ENCODE data around the gene SLC13A3. TPM values are rescaled to one million over a fixed set of nuclear protein-coding genes. Genes with fewer than 3 reads are reported as not detected.

Gene SLC13A3
- total RNA-seq, 2 experiments from 2014 or later = 0.19 TPM; not detected in 1

DNA sequence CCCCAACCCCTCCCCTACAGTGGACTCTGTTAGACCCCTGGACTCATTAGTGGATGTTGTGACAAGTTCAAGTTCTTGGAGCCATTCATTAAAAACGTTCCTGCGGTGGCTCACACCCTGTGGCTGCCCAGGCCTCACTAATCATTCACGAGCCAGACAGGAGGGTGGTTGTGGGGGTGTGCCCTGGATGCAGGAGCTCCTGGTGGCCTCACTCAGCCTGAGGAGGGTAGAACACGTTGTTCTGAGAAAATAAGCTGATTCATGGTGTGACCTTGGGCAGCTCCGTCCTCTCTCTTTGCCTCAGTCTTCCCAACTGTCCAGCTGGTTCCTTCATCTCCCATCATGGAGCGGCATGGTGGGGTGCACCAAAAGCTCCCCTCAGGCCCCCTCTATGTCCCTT lies 16.7 kb downstream of the SLC13A3 start:
- peaks cover 2% of the 10 kb centered on the region for H3K9me3 Mint-ChIP-seq (ENCODE audit: low read depth)
- CTCF ChIA-PET = no interaction called here
- no peak for ATAC-seq
- no peak overlapping the region for H3K4me3 Mint-ChIP-seq
- H3K27me3 Mint-ChIP-seq = peaks cover 41% of the 10 kb centered on the region
- peaks cover 3% of the 10 kb centered on the region for H3K36me3 Mint-ChIP-seq
- DNase-seq = no peak
- peaks cover 13% of the 10 kb centered on the region for H3K4me1 Mint-ChIP-seq
- no peak overlapping the region for H3K27ac Mint-ChIP-seq

DNA sequence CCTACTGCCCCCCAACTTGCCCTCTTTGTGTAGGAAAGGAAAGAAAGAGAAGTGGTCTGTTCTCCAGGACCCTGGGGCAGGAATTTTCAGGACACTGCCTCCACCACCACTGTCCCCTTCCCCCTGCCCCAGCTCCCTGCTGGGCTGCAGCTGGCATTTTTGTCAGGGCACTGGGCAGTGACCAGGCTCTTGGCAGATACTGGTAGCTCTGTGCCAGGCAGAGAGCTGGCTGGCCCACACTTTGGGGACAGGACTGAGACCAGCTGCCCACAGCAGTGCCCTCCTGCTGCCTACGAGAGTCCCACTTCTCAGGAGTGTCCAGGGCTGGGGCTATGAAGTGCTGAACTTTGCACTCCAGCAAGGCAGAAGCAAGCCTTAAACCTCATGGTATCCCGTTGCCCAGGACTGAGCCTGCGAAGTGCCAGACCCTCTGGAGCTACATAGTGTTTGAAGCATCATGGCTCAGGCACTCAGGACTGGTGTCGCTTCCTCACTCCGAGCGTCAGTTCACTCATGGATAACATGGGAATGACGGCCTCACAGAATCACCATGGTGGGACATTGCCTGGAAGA lies 19.3 kb downstream of the SLC13A3 start:
- H3K4me1 Mint-ChIP-seq = peaks cover 13% of the 10 kb centered on the region
- CTCF ChIA-PET = interaction anchor here (1.1 to 2.8 kb wide), 2 partner anchors 70 to 87 kb away, joined by 3 to 11 read pairs; no protein-coding TSS in a partner anchor
- no peak for DNase-seq
- H3K27me3 Mint-ChIP-seq = peaks cover 65% of the 10 kb centered on the region
- no peak overlapping the region for H3K4me3 Mint-ChIP-seq
- H3K27ac Mint-ChIP-seq = no peak overlapping the region
- ATAC-seq = no peak
- peaks cover 4% of the 10 kb centered on the region for H3K9me3 Mint-ChIP-seq (ENCODE audit: low read depth)
- peaks cover 5% of the 10 kb centered on the region for H3K36me3 Mint-ChIP-seq

GRCh38 chr20:46631212-46631869 lies 19.9 kb downstream of the SLC13A3 start:
- Mint-ChIP-seq H3K9me3 (ENCODE audit: low read depth) (peaks cover 4% of the 10 kb centered on the region), H3K4me3 (no peak overlapping the region), H3K27me3 (peaks cover 71% of the 10 kb centered on the region), H3K36me3 (peaks cover 5% of the 10 kb centered on the region), H3K4me1 (peaks cover 13% of the 10 kb centered on the region), H3K27ac (no peak overlapping the region)
- DNase-seq = peak; percentile 60
- CTCF ChIA-PET = interaction anchor here (1.1 to 2.8 kb wide), 2 partner anchors 70 to 87 kb away, joined by 3 to 11 read pairs; no protein-coding TSS in a partner anchor
- ATAC-seq = peak; percentile 78

DNA sequence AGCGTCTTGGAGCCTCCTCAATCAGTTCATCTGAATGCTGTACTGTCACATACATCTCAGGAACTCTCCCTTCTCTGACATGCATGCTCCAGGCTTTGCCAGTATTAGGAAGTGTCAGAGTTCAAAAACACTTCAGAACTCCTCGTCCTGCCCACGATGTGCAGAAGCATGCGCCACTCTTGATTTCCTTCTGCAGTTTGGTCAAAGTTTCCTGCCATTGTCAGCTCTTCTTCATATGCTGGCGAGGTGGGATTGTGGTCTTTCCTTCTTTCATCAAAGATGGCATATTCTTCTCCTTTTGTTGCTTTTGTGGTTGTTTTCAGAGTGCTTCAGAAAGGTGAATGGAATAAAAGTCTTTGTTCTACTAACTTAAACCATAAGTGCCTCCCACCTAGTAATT lies 21.0 kb downstream of the SLC13A3 start:
- Mint-ChIP-seq H3K27ac (no peak overlapping the region), H3K27me3 (peaks cover 71% of the 10 kb centered on the region), H3K9me3 (ENCODE audit: low read depth) (peaks cover 4% of the 10 kb centered on the region), H3K4me1 (peaks cover 10% of the 10 kb centered on the region), H3K36me3 (peaks cover 5% of the 10 kb centered on the region), H3K4me3 (no peak overlapping the region)
- ATAC-seq = no peak
- no peak for DNase-seq
- CTCF ChIA-PET = interaction anchor here (2.8 kb wide), 1 partner anchor 86 kb away, joined by 11 read pairs; no protein-coding TSS in a partner anchor

DNA sequence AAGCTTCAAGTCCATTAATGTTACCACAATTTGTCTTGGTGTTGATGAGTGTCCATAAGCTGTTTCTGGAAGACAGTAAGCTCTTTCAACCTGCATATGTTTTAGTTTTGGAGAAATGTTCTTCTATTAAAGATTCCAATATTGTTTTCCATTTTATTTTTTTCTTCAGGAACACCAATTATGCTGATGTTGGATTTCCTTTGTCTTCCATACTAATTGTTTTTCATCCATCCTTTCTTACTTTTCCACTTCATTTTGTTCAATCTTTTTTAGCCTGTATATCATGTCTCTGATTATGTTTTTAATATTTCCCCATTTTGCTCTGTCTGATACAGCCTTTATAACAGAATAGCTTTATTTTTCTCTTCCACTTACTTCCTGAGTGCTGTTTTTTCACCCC lies 21.9 kb downstream of the SLC13A3 start:
- H3K27me3 Mint-ChIP-seq = peaks cover 73% of the 10 kb centered on the region
- DNase-seq = no peak
- no peak overlapping the region for H3K27ac Mint-ChIP-seq
- no peak overlapping the region for H3K4me3 Mint-ChIP-seq
- H3K4me1 Mint-ChIP-seq = peaks cover 10% of the 10 kb centered on the region
- CTCF ChIA-PET = interaction anchor here (1.0 kb wide), 1 partner anchor 20 kb away, joined by 3 read pairs; no protein-coding TSS in a partner anchor
- peaks cover 5% of the 10 kb centered on the region for H3K36me3 Mint-ChIP-seq
- H3K9me3 Mint-ChIP-seq (ENCODE audit: low read depth) = peaks cover 5% of the 10 kb centered on the region
- no peak for ATAC-seq

GRCh38 chr20:46627234-46627633 lies 24.0 kb downstream of the SLC13A3 start:
- ATAC-seq (no peak), DNase-seq (no peak)
- CTCF ChIA-PET = interaction anchor here (1.0 kb wide), 1 partner anchor 9 kb away, joined by 3 read pairs; no protein-coding TSS in a partner anchor
- Mint-ChIP-seq H3K4me1 (peaks cover 10% of the 10 kb centered on the region), H3K4me3 (no peak overlapping the region), H3K36me3 (peaks cover 5% of the 10 kb centered on the region), H3K27ac (no peak overlapping the region), H3K9me3 (ENCODE audit: low read depth) (peaks cover 12% of the 10 kb centered on the region), H3K27me3 (peaks cover 86% of the 10 kb centered on the region)

- H3K4me3 Mint-ChIP-seq = no peak overlapping the region
- CTCF ChIA-PET = interaction anchor here (1.0 kb wide), 1 partner anchor 9 kb away, joined by 3 read pairs; no protein-coding TSS in a partner anchor
- no peak overlapping the region for H3K27ac Mint-ChIP-seq
- peaks cover 12% of the 10 kb centered on the region for H3K9me3 Mint-ChIP-seq (ENCODE audit: low read depth)
- H3K4me1 Mint-ChIP-seq = peaks cover 10% of the 10 kb centered on the region
- DNase-seq = no peak
- peaks cover 5% of the 10 kb centered on the region for H3K36me3 Mint-ChIP-seq
- ATAC-seq = no peak
- H3K27me3 Mint-ChIP-seq = peaks cover 89% of the 10 kb centered on the region
Measured at GRCh38 chr20:46626758-46627157, 24.5 kb downstream of the SLC13A3 start.

DNA sequence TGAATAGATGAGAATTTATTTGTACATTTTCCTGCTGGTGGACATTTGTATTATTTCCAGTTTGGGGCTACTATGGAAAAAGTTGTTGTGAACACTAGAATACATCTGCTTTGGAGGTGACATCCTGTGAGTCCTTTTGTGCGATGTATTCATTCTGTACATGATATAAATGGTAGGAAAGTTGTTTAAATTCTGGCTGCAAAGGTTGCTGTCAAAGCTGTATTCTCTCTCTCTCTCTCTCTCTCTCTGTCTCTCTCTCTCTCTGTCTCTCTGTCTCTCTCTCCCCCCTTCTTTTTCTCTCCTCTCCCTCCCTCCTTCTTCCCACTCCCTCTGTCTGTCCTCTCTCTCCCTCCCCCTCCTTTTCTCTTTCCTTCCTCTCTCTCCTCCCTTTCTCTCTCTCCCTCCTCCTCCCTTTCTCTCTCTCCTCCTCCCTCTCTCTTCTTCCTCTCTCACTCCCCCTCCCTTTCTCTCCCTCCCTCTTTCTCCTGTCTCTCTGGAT lies 25.3 kb downstream of the SLC13A3 start:
- DNase-seq (no peak), ATAC-seq (no peak)
- H3K4me3 Mint-ChIP-seq = no peak overlapping the region
- H3K27ac Mint-ChIP-seq = no peak overlapping the region
- H3K4me1 Mint-ChIP-seq = peaks cover 3% of the 10 kb centered on the region
- peaks cover 12% of the 10 kb centered on the region for H3K9me3 Mint-ChIP-seq (ENCODE audit: low read depth)
- peaks cover 5% of the 10 kb centered on the region for H3K36me3 Mint-ChIP-seq
- peaks cover 95% of the 10 kb centered on the region for H3K27me3 Mint-ChIP-seq
- CTCF ChIA-PET = interaction anchor here (0.6 kb wide), 1 partner anchor 60 kb away, joined by 3 read pairs; no protein-coding TSS in a partner anchor

- no peak overlapping the region for H3K27ac Mint-ChIP-seq
- H3K36me3 Mint-ChIP-seq = peaks cover 3% of the 10 kb centered on the region
- CTCF ChIA-PET = interaction anchor here (0.8 kb wide), 1 partner anchor 52 kb away, joined by 3 read pairs; no protein-coding TSS in a partner anchor
- DNase-seq (no peak), ATAC-seq (no peak)
- no peaks in the 10 kb centered on the region for H3K4me1 Mint-ChIP-seq
- H3K9me3 Mint-ChIP-seq (ENCODE audit: low read depth) = peaks cover 12% of the 10 kb centered on the region
- H3K4me3 Mint-ChIP-seq = no peak overlapping the region
- peaks cover 98% of the 10 kb centered on the region for H3K27me3 Mint-ChIP-seq
Measured at GRCh38 chr20:46624946-46625345, 26.3 kb downstream of the SLC13A3 start.

DNA sequence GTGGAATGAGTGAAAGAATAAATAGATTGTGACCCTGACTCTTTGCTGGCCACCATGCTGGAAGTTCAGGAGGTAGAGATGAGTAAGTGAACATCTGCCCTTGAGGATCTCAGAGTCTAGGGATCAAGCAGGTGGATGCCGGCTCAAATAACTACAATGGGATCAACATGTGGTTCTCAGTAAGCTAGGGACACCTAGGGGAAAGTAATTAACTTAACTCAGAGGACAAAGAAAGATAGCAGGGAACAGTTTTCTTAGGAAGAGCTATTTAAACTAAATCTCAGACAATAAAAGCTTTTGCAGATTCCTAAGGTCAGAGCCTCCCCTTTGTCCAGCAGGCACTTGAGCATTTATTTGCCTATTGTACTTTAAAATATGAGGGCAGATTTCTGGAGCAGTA lies 29.1 kb downstream of the SLC13A3 start:
- Mint-ChIP-seq H3K9me3 (ENCODE audit: low read depth) (peaks cover 8% of the 10 kb centered on the region), H3K4me3 (no peak overlapping the region), H3K27me3 (peaks cover 88% of the 10 kb centered on the region), H3K36me3 (no peaks in the 10 kb centered on the region), H3K27ac (no peak overlapping the region), H3K4me1 (no peaks in the 10 kb centered on the region)
- ATAC-seq = no peak
- DNase-seq = no peak
- CTCF ChIA-PET = no interaction called here

DNA sequence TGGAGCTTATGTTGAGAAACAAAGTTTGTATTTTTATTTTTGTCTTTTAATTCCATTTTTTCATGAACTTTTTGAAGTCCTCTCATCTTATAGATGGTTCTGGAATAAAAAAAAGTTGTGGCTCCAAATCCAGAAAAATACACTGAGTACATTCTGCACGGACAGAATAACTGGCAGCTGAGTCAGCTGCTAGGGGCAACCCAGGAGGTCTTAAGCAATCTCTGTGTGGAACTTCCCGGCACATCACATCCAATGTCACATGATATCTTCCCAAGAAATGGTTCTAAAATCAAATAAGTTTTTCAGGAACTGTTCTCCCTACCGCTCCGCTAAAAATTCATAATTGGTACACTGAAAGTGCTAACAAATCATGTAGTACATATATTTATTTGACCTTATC lies 29.8 kb downstream of the SLC13A3 start:
- no peaks in the 10 kb centered on the region for H3K4me1 Mint-ChIP-seq
- DNase-seq (no peak), ATAC-seq (no peak)
- H3K36me3 Mint-ChIP-seq = no peaks in the 10 kb centered on the region
- H3K27ac Mint-ChIP-seq = no peak overlapping the region
- no peak overlapping the region for H3K4me3 Mint-ChIP-seq
- peaks cover 8% of the 10 kb centered on the region for H3K9me3 Mint-ChIP-seq (ENCODE audit: low read depth)
- peaks cover 81% of the 10 kb centered on the region for H3K27me3 Mint-ChIP-seq
- CTCF ChIA-PET = no interaction called here

DNA sequence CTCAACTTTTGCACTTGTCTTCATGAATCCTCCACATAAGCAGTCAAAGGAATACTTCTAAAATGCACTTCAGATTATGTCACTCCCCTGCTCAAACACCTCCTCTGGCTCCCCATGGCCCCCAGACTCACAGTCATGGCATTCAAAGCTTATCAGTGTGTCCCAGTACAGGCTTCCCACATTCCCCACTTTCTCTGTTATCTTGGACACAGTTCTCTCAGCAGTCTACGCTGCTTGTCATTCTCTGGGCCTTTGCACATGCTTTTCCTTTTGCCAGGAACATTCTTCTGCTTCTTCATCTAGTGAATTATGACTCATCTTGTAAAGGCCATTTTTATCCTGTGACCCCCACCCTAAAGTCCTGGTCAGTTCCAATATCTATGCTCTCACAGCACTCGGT lies 31.8 kb downstream of the SLC13A3 start:
- no peak for ATAC-seq
- H3K4me3 Mint-ChIP-seq = no peak overlapping the region
- no peaks in the 10 kb centered on the region for H3K4me1 Mint-ChIP-seq
- H3K36me3 Mint-ChIP-seq = no peaks in the 10 kb centered on the region
- peaks cover 76% of the 10 kb centered on the region for H3K27me3 Mint-ChIP-seq
- H3K27ac Mint-ChIP-seq = no peak overlapping the region
- peaks cover 8% of the 10 kb centered on the region for H3K9me3 Mint-ChIP-seq (ENCODE audit: low read depth)
- no peak for DNase-seq
- CTCF ChIA-PET = no interaction called here

GRCh38 chr20:46618316-46619100 lies 32.8 kb downstream of the SLC13A3 start:
- Mint-ChIP-seq H3K9me3 (ENCODE audit: low read depth) (no peaks in the 10 kb centered on the region), H3K4me3 (no peak overlapping the region), H3K27me3 (peaks cover 67% of the 10 kb centered on the region), H3K4me1 (no peaks in the 10 kb centered on the region), H3K36me3 (no peaks in the 10 kb centered on the region), H3K27ac (no peak overlapping the region)
- CTCF ChIA-PET = no interaction called here
- ATAC-seq (no peak), DNase-seq (no peak)
